Measurements from ENCODE around the gene RCBTB1.

GRCh38 chr13:49499889-49500660, 85.3 kb downstream of the RCBTB1 start:
- TF ChIP-seq POLR2A (IDR thresholded peaks at IDR 0.05) = no peak
- TF ChIP-seq, protein P1, sequence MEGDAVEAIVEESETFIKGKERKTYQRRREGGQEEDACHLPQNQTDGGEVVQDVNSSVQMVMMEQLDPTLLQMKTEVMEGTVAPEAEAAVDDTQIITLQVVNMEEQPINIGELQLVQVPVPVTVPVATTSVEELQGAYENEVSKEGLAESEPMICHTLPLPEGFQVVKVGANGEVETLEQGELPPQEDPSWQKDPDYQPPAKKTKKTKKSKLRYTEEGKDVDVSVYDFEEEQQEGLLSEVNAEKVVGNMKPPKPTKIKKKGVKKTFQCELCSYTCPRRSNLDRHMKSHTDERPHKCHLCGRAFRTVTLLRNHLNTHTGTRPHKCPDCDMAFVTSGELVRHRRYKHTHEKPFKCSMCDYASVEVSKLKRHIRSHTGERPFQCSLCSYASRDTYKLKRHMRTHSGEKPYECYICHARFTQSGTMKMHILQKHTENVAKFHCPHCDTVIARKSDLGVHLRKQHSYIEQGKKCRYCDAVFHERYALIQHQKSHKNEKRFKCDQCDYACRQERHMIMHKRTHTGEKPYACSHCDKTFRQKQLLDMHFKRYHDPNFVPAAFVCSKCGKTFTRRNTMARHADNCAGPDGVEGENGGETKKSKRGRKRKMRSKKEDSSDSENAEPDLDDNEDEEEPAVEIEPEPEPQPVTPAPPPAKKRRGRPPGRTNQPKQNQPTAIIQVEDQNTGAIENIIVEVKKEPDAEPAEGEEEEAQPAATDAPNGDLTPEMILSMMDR (IDR thresholded peaks at IDR 0.05) = no peak
